Measurements from ENCODE around the gene ASAP2. TPM values are rescaled to one million over a fixed set of nuclear protein-coding genes. Genes with fewer than 3 reads are reported as not detected.

ASAP2 gene
- total RNA-seq, 2 experiments from 2014 or later, result 0.08 to 0.23 TPM

GRCh38 chr2:9406529-9407362 lies 200.1 kb downstream of the ASAP2 start:
- CTCF ChIA-PET, result interaction anchor here (1.2 kb wide), 1 partner anchor 267 kb away, joined by 3 read pairs; no protein-coding TSS in a partner anchor
- POLR2A ChIA-PET, result no interaction called here

DNA sequence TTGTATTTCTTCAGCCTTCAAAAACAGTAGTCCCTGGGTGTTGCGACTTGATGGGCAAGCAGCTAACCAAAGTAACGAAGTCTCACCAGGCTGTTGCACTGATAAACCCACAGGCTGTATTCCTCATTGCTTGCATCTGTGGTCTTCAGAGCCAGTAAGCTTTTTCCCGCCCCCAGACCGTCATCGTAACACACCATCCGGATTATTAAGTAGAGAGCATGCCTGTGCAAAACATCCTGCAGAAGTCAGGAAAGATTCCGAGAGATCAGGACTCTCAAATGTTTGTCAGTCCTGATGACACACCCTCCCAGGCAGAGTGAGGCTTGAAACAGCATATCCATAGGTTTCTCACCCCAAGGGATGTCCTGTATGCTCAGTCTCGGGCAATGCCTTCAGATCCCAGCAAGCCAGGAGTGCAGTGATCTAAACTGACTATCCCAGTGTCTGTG lies 200.8 kb downstream of the ASAP2 start:
- ChIA-PET CTCF (no interaction called here), POLR2A (no interaction called here)

GRCh38 chr2:9408641-9409151 lies 202.1 kb downstream of the ASAP2 start:
- ChIA-PET POLR2A (no interaction called here), CTCF (no interaction called here)

GRCh38 chr2:9410108-9410507 lies 203.5 kb downstream of the ASAP2 start:
- POLR2A ChIA-PET, result no interaction called here
- CTCF ChIA-PET, result no interaction called here

DNA sequence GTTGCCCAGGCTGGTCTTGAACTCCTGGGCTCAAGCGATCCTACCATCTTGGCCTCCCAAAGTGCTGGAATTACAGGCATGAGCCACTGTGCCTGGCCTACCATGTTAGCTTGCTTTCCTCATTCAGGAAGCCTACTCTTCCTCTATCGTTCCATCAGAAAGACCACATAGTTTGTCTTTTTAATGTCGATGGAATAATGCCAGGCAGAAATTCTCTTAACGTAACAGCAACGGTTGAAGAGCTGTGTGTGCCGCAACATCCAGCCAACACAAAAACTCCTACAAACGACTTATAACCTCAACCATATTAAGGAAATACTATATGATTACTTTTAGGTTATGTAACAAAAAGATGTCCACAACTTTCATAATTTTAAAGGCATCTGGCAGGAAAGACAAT lies 206.2 kb downstream of the ASAP2 start:
- ChIA-PET CTCF (interaction anchor here (0.6 kb wide), 1 partner anchor 697 kb away, joined by 3 read pairs; no protein-coding TSS in a partner anchor), POLR2A (interaction anchor here (0.9 kb wide), 1 partner anchor 10 kb away, joined by 3 read pairs; no protein-coding TSS in a partner anchor)

- CTCF ChIA-PET, result no interaction called here
- POLR2A ChIA-PET, result no interaction called here
These were observed 209.0 kb downstream of the ASAP2 start for GRCh38 chr2:9415516-9416169.

DNA sequence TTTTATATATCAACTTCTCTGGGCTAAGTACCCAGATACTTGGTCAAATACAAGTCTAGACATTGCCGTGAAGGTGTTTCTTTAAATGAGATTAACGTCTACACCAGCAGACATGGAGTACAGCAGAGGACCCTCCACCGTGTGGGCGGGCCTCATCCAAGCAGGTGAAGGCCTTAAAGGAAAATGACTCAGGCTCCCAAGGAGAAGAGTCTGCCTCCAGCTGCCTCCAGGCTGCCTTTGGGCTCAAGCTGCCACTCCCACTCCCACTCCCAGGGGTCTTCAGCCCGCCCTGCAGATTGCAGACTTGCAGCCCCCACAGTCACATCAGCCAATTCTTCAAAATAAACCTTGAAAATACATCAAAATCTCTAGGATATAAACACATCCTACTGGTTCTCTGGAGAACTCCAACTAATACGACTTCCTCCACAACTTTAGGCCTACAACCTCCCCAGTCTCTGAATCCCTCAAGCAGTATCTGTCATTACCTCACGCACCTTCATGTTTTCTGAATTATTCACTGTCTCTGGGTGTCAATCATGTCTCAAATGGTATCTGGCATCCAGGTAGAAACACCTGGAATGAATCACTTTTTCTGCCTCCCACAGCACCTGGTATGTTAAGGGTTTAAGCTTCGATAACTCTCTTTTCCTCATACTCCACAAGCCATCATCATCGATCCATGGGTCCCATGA lies 209.8 kb downstream of the ASAP2 start:
- POLR2A ChIA-PET, result no interaction called here
- CTCF ChIA-PET, result no interaction called here

DNA sequence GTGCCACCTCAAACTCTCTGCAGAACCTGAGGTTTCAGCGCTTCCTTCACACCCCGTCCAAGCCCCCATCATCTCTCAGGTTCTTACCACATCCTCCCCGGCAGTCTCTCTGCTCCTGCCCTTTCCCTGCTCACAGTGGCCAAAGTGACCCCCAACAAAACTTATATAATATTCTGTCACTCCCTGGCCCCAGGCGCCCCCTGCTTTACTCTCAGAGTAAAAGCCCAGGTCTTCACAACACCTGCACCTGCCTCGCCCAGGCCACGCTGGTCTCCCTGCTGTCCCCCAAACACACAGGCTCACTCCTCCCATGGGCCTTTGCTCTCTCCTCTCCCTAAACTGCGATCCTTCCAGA lies 210.3 kb downstream of the ASAP2 start:
- ChIA-PET CTCF (no interaction called here), POLR2A (no interaction called here)

DNA sequence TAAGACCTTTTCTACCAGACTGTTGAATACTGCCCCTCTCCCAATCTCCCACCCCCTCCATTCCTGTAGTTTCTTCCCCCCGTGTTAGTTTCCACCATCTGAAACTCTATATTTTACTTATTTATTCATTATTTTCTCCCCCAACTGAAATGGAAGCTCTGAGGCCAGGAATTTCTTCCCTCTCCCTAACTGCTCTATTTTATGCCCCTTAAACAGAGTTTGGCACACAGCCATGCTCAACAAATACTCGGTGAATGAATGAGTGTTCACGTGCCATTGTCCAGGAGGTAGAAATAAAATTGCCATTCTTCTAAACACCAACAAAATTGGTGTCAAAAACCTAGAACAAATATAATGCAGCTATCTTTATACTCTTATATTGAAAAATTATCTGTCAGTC lies 211.1 kb downstream of the ASAP2 start:
- POLR2A ChIA-PET, result no interaction called here
- CTCF ChIA-PET, result interaction anchor here (0.6 kb wide), 1 partner anchor 673 kb away, joined by 3 read pairs; no protein-coding TSS in a partner anchor

DNA sequence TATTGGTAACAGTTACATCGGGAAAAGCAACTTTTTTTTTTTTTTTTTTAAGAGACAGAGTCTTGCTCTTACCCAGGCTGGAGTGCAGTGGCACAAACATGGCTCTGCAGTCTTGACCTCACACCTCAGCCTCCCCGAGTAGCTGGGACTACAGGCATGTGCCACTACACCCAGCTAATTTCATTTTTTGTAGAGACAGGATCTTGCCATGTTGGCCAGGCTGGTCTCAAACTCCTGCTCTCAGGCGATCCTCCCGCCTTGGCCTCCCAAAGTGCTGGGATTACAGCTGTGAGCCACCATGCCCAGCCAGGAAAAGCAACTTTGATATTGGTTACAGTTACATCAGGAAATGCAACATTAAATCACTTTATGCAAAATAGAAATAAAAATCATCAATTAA lies 212.1 kb downstream of the ASAP2 start:
- ChIA-PET POLR2A (no interaction called here), CTCF (interaction anchor here (0.5 kb wide), 1 partner anchor 9 kb away, joined by 3 read pairs; no protein-coding TSS in a partner anchor)

GRCh38 chr2:9419541-9419940 lies 212.9 kb downstream of the ASAP2 start:
- ChIA-PET CTCF (interaction anchor here (1.0 kb wide), 1 partner anchor 277 kb away, joined by 3 read pairs; no protein-coding TSS in a partner anchor), POLR2A (no interaction called here)

- ChIA-PET CTCF (interaction anchor here (1.0 kb wide), 1 partner anchor 278 kb away, joined by 3 read pairs; no protein-coding TSS in a partner anchor), POLR2A (no interaction called here)
These were observed 213.9 kb downstream of the ASAP2 start for GRCh38 chr2:9420495-9420894.

DNA sequence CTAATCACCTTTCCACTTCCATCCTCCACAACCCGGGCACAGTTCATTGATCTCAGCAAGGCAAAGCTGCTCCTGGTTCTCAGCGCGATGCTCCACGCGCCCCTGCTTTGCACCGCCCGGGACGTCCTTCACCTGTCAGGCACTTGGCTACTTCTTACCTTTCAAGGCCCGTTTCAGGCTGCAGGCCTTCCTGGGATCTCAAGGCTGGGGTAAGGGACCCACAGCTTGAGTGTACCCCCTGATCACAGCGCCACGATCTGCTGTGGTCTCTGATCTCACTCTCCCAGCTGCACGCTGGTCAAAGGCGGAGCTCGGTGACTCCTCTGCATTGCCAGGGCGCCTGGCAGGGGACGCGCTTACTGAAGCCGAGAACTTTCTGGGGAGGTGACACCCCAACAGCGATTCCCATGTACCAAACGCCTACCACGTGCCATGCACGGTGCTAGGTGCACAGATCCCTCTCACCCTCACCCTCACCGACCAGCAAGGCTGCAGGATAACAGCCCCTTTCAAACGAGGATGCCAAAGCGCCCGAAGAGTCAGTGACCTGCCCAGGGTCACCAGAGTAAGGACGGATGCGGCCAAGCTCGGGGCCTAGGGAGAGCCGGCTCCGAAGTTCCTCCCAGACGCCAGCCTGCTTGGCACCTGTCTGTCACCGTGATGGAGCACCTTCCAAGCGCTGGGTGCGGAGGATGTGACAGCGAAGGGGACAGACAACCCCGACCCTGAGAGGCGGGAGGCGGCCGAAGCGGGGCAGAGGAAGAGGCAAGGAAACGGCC lies 215.9 kb downstream of the ASAP2 start:
- CTCF ChIA-PET, result interaction anchor here (0.7 to 2.2 kb wide), 2 partner anchors 52 to 281 kb away, joined by 3 to 9 read pairs; partner anchors contain the start of gene IAH1
- POLR2A ChIA-PET, result interaction anchor here (0.6 to 2.3 kb wide), 4 partner anchors 10 to 133 kb away, joined by 3 to 10 read pairs (median 6); partner anchors contain the start of gene ADAM17

GRCh38 chr2:9423100-9423921 lies 216.7 kb downstream of the ASAP2 start, which contains the start of the genes CPSF3 and ITGB1BP1:
TSS of gene CPSF3 (plus strand) at chr2:9423654. CDS start at chr2:9423774, 120 bp downstream.
TSS of gene ITGB1BP1 (minus strand) at chr2:9423528. CDS start at chr2:9418697, 4,831 bp downstream.
- ChIA-PET CTCF (interaction anchor here (0.7 to 2.2 kb wide), 2 partner anchors 51 to 282 kb away, joined by 3 to 9 read pairs; partner anchors contain the start of gene IAH1), POLR2A (interaction anchor here (0.6 to 2.3 kb wide), 4 partner anchors 11 to 132 kb away, joined by 3 to 10 read pairs (median 6); partner anchors contain the start of gene ADAM17)

DNA sequence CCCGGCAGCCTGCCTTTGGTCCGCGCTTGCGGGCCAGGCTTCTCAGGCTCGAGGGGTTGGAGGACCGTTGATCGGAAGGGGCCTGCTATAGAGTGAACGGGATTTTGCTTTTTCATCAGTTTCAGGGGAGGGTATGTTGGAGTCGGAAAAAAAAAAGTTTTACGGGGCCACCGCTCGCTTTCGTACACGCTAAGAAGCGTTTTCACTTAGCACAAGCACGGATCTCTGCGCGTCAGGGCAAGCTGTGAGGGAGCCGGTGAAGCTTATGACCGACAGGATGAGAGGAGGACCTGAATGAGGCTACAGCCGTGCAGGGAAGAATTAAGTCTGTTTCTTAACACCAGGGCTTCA lies 217.3 kb downstream of the ASAP2 start:
- POLR2A ChIA-PET, result interaction anchor here (1.5 to 2.3 kb wide), 2 partner anchors 50 to 132 kb away, joined by 9 to 10 read pairs; partner anchors contain the start of gene ADAM17
- CTCF ChIA-PET, result no interaction called here

DNA sequence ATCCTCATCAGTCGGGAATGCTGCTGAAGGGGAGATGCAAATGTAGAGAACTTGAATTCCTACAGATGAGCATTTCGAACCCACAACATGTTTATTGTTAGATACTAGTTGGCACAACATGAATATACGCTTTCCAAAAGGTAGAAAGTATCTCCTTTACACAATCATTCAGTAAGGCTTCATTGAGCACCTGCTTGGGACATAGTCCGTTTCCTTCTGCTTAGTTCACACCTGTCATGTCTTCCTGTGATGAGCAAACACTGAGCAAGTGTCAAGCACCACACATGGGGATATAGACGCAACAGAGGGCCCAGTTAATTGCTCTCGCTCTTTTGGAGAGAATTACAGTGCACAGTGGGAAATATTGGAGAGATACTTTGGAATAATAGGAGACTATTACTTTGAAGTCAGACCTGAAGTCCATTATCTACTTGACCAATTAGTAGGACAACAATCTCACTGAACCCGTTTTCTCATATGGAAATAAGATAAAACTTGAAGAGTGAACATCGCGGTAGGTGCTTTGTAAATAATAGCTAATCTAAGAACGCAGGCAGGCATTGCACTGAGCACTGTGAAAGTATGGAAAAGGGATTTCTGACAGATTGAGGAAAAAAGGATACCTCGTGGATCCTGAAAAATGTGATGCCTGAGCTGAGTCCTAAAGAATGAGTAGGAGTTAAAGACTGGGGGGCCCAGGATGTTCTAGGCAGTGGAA lies 218.0 kb downstream of the ASAP2 start:
- CTCF ChIA-PET, result no interaction called here
- POLR2A ChIA-PET, result no interaction called here

DNA sequence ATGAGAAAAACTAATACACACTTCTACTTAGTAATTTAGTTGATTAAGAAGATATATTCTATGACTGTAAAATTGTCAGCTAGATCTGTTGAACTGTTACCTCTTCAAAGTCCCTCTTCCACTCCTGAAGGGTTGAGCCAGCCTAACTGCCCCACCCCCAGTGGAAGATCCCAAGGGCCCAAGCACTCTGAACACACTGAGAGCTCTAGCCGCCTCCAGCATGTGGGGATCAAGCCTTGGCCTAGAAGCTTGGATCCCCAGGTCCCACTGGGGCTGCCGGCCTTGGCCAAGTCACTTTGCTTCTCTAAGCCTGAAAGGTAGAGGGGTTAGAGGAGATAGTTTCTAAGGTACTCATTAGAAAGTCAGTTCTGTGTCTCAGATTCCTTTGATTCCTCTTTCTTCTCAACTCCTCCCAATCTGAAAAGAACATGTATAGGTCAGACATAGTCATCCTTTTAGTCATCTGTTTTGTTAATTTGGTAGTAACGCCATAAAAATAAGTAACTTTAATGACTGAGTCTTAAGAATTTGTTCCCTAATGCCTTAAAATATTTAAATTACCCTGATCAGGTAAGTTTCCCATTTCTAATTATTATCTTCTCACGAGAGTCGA lies 222.5 kb downstream of the ASAP2 start:
- CTCF ChIA-PET, result no interaction called here

More for the DNA sequence above, 222.5 kb downstream of the ASAP2 start:
- POLR2A ChIA-PET, result no interaction called here

Data from activated CD8-positive, alpha-beta memory T cell treated with anti-CD3 and anti-CD28 coated beads for 36 hours (primary cell).